Measurements from ENCODE around the gene RIMBP3B. TPM values are rescaled to one million over a fixed set of nuclear protein-coding genes. Genes with fewer than 3 reads are reported as not detected.
"Not testable (repeated sequence)": the region's sequence is repeated elsewhere in the genome, so short reads cannot be mapped to it uniquely, and the experiment has no call there.

The RIMBP3B gene
- total and polyA plus RNA-seq, 2 of the 8 experiments (the other 6 are each of a cell fraction or from before 2014, with no cell fraction given) = 0.02 to 0.19 TPM

DNA sequence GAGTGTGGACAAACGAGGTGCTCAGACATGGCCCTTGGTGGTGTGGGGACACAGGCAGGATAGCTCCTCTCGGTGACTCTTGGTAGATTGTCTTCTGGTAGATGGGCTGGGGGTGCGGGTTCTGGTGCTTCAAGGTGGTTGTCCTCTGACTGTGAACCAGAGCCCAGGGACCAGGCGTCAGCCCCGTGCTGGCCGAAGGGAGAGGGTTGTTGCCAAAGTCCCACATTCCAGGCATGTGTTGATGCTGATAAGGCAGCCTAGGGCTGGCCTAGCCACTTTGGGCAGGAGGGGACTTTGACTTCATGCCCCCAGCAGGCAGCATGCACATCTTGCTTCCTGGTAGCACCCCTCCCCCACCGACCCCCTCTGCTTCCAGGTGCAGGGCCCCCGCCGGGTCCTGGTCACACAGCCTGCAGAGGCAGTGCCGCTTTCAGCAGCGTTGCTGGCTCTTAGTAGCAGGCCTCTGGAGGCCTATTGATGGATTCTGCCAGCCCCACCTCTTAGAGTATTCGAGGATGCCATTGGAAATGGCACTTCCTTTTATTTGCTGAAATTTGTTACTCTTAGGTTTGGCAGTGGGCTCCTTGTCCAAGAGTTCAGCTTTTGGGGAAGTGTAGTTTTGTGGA is 40.6 kb downstream of the RIMBP3B start:
- H2BK20ac ChIP-seq (ENCODE audit: low read length); H3K18ac ChIP-seq (ENCODE audit: extremely low read depth, low read length); H3K4ac ChIP-seq (replicated peaks; ENCODE audit: insufficient read length, low read depth, low read length); H3K27ac ChIP-seq (ENCODE audit: low read depth, low read length); H3K23ac ChIP-seq (ENCODE audit: insufficient read length); H3K4me3 ChIP-seq (ENCODE audit: extremely low read depth in 1 of 4, insufficient read depth in 2 of 4, low read depth in 3 of 4, low read length in 4 of 4); H4K20me1 ChIP-seq (replicated peaks in 1 of 2; ENCODE audit: control insufficient read depth in 1 of 2, insufficient read depth in 2 of 2, low read length in 2 of 2); H2BK12ac ChIP-seq (ENCODE audit: low read depth, low read length); H3K9me3 ChIP-seq (ENCODE audit: insufficient read depth in 2 of 2, low read depth in 1 of 2, low read length in 1 of 2); DNase-seq (ENCODE audit: low read depth in 1 of 2, low spot score in 2 of 2); H2BK120ac ChIP-seq (replicated peaks; ENCODE audit: low read depth, low read length); CTCF ChIA-PET (ENCODE audit: partially characterized antibody); H3K4me1 ChIP-seq (replicated peaks in 1 of 4; ENCODE audit: control insufficient read depth in 3 of 4, insufficient read depth in 4 of 4, low read length in 3 of 4); H3K56ac ChIP-seq (replicated peaks; ENCODE audit: insufficient read length, low read depth, low read length); H3K14ac ChIP-seq (ENCODE audit: insufficient read length); POLR2A ChIA-PET (ENCODE audit: partially characterized antibody); H2BK5ac ChIP-seq (ENCODE audit: low read depth, low read length); H3K36me3 ChIP-seq (ENCODE audit: control insufficient read depth in 2 of 4, insufficient read depth in 4 of 4, low read length in 3 of 4); H3K9ac ChIP-seq (replicated peaks in 1 of 4; ENCODE audit: extremely low read depth in 1 of 4, low read depth in 3 of 4, low read length in 3 of 4); H3K4me2 ChIP-seq (ENCODE audit: insufficient read depth in 1 of 2, low read depth in 2 of 2, low read length in 2 of 2); H2BK15ac ChIP-seq (ENCODE audit: low read length); FAIRE-seq; H2AFZ ChIP-seq (ENCODE audit: low read length); H4K8ac ChIP-seq (ENCODE audit: extremely low read depth, insufficient read depth, low read length); H3K79me2 ChIP-seq (ENCODE audit: control insufficient read depth in 1 of 2, insufficient read depth in 2 of 2, low read length in 2 of 2); H4K91ac ChIP-seq (replicated peaks; ENCODE audit: insufficient read length, low read length); H3K27me3 ChIP-seq (replicated peaks in 1 of 4; ENCODE audit: control insufficient read depth in 3 of 4, extremely low read depth in 1 of 4, insufficient read depth in 3 of 4, low read length in 3 of 4); H3K23me2 ChIP-seq (ENCODE audit: low read depth, low read length); H2AK5ac ChIP-seq (ENCODE audit: low read depth, low read length); H3K79me1 ChIP-seq (ENCODE audit: low read depth, low read length); H4K5ac ChIP-seq (ENCODE audit: insufficient read length, low read depth, low read length): not testable (repeated sequence)
- WGBS, 2 experiments (ENCODE audit: extremely low coverage in 1 of 2, insufficient coverage in 1 of 2, insufficient read length in 1 of 2, insufficient replicate concordance in 2 of 2, low coverage in 1 of 2, low lambda C conversion rate in 2 of 2, missing lambda C conversion rate in 1 of 2) = no CpG with 5 or more reads among the region's 12 CpGs
